HG02943 (cell line): ENCODE data around the gene ST14.

Experiments used
- ATAC-seq: cut with Tn5 transposase; IDR thresholded peaks from one replicate; pipeline ENCODE4 v1.9.1; 2021; ENCODE audit warnings: mild to moderate bottlenecking, low read depth, moderate library complexity; ENCODE audit not compliant: unreplicated experiment

ST14 gene

DNA sequence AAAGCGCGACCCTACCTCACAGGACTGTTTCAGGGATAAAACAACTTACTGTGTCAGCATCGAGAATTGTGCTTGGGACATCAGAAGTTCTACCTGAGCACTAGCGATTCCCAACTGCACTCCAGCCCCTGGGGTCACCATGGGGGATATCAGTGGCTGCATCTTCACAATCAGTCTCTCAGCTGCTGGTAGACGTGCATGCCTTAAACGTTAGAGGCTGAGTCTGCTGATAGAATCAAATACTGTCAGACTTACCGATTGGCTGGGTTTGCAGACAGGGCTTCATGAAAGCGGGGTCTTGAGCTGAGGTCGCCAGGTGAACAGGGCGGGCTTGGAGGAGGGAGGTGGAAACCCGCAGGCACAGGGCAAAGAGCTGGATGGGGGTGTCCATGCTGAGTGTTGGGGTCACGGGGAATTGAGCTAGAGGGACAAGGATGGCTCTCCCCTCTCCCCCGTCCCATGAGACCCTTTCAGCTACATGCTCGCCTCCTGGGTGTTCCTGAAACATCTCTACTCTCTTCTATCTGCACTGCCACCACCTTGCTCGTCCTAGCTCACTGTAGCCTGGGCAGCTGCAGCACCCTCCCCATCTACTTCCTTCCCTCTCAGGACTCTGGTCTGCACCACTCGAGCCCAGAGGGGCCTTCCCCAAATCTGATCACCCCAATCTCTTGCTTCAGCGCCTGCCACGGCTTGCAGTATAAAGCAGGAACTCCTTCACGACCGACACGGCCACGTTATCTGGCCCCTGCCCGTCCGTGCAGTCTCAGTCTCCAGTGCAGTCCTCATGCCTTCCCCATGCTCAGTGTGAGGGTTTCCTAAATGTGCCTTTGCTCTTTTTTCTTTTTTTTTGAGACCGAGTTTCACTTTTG is 43.5 kb downstream of the ST14 start:
- ATAC-seq: no peak

DNA sequence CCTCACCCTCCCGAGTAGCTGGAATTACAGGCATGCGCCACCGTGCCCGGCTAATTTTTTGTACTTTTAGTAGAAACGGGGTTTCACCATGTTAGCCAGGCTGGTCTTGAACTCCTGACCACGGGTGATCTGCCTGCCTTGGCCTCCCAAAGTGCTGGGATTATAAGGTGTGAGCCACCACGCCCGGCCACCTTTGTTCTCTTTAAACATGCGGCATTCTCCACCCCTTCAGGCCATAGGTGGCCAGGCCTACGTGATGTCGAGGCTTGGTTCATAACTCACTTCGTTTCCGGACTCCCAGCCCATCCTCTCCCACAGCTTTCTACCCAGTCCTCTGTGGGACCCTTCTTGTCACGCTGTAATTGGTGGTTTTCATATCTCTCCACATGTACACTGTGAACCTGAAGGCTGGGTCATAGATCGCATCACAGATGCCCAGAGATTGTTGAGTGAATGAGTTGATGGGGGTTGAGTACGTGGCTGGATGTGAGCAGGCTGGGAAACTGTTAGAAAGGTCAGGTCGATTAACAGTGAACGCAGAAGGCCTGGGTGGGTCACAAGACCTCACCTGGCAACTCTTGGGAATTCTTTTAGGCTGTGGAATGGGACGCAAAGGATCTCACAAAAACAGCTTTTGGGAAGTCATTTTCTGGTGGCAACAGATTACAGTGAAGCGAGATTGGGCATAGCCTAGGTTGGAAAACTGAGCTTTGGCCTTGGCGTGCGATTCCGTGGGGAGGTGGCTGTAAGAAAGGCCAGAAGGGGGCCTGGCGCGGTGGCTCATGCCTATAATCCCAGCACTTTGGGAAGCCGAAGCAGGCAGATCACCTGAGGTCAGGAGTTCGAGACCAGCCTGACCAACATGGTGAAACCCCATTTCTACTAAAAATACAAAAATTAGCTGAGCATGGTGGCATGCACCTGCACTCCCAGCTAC is 44.5 kb downstream of the ST14 start:
- no peak for ATAC-seq

DNA sequence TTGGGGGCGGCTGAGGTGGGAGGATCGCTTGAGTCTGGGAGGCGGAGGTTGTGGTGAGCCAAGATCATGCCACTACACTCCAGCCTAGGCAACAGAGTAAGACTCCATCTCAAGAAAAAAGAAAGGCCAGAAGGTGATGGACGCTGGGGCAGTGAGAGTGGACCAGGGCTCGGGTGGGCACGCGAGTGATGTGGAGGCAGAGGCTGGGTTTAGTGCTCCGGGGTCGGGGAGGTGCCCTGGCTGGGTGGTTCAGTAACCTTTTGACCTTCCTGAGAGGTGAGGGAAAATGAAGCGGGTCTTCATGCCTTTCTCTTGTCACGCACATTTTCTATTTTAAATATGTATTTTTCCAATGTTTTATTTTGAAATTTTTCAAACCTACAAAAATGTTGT is 45.1 kb downstream of the ST14 start:
- no peak for ATAC-seq

DNA sequence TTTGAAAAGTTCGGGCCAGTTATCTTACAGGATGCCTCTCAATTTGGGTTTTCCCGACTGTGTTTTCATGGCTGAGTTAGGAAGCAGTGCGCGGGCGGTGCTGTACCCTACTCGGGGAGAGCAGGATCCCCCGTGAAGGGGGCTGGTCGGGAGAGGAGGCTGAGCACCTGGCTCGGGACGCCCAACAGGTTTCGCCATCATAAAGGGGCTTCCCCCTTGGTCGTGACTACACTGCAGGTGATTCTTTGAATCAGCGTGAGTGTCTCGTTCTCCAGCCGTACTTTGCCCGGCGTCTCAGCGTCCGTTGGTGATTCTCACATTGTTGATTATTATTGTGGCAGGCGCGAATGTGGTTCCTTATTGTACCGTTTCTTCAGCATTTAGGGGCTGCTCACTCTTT is 46.6 kb downstream of the ST14 start:
- no peak for ATAC-seq

DNA sequence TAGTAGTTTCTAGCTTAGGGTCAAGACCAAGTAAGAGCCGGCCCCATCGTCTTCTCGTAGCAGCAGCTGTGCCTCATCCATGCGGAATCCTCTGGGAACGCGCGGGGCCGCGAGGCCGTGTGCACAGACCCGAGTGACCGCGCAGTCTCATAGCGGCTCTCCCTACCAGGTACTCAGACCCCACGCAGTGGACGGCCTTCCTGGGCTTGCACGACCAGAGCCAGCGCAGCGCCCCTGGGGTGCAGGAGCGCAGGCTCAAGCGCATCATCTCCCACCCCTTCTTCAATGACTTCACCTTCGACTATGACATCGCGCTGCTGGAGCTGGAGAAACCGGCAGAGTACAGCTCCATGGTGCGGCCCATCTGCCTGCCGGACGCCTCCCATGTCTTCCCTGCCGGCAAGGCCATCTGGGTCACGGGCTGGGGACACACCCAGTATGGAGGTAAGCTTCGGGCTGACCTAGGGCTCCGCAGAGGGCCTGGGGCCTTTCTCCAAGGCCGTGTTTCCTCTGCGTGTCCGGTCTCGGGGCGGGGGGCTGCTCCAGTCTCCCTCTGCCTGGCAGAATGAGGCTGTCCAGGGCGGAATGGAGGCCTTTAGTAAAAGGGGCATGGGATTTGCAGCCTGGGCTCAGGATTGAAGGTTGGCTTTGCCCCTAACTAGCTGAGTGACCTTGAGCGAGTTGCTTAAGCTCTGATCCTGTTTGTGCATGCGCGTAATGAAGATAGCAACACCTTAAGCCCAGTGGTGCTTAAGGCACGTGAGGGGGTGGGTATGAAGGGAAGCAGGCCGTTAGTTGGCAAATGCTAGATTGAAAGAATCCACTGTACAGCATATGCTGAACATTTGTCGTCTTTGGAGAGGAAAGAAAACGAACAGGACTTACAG is 48.9 kb downstream of the ST14 start:
- ATAC-seq: no peak

DNA sequence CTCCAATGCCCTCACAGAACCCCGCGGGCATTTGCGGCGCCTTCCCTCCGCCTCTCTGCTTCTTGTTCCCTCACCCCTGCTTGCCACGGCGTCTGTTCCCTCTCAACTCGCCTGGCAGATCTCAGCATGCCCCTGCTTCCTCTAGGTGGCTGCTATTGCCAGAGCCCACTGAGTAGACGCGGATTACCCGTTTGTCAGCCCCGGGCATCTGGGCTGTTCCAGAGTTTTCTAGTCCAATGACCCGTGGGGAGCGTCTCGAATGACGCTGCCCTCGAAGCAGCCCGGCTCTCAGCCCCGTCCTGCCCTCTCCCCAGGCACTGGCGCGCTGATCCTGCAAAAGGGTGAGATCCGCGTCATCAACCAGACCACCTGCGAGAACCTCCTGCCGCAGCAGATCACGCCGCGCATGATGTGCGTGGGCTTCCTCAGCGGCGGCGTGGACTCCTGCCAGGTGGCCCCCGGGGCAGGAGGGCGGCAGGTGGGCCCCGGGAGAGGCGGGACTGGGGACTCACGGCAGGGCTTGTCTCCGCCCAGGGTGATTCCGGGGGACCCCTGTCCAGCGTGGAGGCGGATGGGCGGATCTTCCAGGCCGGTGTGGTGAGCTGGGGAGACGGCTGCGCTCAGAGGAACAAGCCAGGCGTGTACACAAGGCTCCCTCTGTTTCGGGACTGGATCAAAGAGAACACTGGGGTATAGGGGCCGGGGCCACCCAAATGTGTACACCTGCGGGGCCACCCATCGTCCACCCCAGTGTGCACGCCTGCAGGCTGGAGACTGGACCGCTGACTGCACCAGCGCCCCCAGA is 49.7 kb downstream of the ST14 start:
- no peak for ATAC-seq

DNA sequence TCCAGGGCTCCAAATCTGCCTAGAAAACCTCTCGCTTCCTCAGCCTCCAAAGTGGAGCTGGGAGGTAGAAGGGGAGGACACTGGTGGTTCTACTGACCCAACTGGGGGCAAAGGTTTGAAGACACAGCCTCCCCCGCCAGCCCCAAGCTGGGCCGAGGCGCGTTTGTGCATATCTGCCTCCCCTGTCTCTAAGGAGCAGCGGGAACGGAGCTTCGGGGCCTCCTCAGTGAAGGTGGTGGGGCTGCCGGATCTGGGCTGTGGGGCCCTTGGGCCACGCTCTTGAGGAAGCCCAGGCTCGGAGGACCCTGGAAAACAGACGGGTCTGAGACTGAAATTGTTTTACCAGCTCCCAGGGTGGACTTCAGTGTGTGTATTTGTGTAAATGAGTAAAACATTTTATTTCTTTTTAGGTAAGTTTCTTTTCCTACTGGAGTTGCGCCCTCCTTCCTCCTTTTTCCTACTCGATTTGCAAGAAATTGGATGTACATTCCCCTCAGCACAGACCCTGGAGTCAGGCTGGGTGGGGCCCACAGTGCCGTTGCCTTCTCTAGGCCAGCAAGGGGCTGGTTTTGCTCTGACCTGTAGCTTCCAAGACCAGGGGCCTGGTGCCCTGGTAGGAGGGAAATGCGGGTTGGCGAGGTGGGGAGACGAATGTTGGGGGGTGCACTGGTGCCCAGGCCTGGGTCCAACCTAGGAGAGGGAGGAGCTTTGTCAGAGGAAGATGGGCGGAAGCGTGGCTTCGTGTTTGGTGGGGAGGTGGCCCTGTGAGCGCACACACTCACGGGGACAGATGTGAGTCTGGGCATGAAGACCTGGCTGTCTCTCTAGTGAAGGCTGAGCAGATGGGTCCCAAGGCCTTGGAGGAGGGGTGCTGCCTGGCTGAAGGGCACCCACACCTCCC is 50.6 kb downstream of the ST14 start:
- no peak for ATAC-seq

DNA sequence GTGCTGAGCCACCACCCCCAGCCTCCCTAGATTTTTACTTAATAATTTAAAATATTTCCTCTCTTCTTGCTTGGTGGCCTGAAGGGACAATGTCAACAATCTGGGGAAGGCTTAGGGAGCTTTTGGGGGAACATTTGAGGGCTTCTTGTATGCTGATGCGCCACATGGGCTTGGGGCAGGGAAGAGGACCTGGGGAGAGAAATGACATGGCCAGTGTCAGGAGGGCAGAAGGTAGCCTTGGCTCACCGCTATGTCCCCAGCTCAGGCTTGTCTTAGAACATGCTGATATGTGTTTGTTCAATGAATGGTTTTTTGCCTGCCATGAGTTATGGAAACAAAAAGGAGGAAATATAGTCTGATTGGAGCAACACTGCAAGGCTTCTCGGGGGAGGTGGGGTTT is 51.6 kb downstream of the ST14 start:
- no peak for ATAC-seq

DNA sequence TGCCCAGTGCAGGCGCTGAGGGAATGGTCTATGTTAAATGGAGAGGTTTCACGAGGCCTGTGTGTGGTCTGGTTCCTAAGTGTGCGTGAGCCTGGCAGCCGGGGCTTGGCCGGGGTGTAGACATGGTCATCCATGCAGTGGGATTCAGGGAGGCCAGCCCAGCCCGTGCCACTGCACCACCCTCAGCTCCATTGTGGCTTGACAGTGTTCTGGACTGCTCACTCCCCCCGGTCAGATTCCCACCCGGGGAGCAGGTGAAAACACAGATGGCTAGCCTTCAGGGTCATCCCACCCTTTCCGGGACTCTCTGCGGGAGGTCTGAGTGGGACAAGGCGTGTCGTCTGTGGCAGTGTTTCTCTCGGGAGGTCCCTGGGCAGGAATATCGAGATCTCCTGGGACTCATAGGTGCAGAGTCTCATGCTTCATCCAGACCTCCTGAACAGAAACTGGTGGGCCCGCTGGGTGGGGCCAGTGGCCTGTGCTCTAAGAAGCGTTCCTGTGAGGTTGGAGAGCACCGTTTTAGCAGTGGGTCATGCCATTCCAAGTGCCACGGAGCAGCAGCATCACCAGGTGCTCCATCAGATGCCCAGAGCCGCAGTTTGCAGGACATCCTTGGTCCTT is 52.3 kb downstream of the ST14 start:
- no peak for ATAC-seq

DNA sequence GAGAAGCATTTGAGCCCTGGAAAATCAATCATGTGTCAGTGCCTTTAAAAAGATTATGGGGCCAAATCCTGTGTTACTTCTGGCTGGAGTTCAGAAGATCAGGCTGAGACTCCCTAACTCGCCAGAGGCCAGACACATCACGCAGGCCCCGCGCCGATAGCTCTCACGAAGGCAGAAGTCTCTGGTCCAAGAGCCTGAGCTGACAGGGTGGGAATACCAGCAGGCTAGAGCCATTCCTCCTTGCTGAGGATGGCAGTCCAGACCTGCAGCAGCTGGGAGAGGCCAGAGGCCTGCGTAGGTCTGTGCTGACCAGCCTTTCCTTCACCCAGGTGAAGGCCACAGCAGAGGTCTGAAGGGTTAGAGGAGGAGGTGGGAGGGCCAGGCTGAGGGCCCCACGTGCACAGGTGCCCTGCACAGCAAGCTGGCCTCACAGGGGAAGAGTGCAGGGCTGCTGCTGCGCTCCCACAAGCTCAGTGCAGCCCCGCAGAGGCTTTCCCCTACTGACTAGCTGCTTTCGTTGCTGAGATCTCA is 52.9 kb downstream of the ST14 start:
- ATAC-seq: no peak

DNA sequence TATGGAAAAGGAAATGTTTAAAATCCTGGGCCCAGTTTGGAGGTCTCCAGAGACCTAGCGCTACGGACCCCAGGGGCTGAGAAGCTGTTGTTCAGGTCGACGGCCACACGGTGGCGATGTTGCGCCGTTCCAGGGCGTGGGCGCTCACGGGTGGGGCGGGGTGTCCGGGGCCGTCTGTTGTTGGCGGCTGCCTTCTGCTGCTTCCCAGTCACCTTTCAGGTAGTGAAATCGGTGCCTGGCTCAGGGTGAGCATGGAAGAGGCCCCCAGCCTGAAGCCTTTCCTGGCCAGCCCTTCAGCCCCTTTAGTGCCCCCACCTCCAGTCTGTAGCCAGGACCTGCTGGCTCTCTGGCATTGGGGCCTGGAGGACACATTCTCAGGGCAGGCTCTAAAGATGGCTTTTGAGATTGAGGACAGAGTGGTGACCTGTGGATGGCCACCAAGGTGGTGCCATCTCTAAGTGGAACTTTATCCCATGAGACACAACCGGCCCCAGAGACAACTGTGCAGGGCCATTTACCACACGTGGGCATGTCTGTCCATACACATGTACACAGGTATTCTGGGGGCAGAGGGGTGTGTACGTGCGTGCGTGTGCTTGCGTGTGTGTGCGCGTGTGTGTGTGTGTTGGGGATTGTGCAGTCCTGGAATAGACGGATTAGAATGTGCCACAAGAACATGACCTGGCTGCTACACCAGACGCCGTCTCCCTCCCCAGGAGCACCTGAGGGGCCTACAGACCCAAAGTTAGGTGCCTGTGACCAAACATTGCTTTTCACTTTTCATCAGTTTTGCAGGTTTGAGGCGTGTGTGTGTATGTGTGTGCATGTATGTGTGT is 53.8 kb downstream of the ST14 start:
- ATAC-seq: peak; percentile 68

DNA sequence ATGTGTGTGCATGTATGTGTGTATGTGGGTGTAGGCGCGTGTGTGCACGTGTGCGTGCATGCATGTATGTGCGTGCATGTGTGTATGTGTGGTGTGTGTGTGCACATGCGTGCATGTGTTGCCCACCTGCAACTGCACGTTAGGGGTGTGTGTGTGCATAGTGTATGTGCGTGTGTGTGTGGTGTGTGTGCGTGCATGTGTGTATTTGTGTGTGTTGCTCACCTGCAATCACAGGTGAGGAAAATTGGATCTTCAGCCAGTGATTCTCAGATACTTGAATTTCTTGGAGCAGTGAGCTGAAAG is 54.3 kb downstream of the ST14 start:
- no peak for ATAC-seq

DNA sequence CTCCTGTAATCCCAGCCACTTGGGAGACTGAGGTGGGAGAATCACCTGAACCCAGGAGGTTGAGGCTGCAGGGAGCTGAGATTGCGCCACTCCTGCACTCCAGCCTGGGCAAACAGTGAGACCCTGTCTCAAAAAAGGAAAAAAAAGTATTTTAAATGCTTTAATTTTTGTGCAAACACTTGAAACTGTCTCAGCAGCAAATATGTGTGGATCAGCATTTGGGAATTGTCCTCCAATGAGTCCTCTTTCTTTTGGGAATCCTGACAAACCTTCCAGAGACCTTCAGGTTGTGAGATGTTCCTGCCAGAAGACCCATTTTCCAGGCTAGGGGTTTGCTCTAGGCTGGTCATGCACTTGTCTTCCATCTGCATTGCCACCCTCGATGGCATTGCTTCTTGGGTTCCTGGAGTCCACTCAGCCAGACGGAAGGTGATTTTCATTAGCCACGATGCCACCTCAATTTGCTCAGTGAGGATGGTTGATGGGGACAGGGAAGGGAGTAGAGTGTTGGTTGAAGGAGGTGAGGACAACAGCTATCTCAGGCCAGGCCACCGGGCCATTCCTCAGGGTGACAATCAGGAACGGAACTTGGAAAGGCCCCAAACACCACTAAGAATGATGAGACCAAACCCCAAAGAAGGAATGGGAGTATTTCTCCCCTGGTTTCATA is 55.4 kb downstream of the ST14 start:
- ATAC-seq: no peak

DNA sequence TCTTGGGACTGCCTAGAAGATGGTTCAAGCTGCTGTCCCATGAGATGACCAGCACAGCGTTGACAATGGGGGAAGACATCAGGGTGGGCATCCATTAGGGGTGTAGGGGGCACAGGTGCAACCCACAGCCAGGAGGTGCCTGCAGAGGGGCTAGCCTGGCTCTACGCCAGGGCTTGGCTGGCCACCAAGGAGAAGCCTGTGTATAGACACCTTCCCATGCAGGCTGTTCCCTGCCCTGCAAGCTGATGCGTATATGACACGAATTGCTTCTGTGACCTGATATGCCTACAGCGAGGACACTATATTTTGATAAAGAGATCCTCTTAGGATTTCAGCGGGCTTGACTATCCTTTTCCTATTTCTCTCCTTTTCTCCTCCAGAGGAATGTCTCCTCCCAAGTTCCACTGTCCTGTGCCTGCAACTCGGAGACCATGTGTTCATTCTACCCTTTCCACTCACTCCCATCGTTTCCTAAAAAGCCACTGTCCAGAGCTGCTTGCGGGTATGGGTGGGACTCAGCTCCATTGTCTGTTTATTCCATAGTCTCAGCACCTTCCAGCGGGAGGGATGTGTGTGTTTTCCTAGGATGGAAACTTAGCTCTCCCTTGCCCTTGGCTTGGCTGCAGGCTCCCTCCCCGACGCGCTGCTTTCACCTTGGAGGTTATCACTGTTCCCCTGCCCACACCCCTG is 56.1 kb downstream of the ST14 start:
- no peak for ATAC-seq

DNA sequence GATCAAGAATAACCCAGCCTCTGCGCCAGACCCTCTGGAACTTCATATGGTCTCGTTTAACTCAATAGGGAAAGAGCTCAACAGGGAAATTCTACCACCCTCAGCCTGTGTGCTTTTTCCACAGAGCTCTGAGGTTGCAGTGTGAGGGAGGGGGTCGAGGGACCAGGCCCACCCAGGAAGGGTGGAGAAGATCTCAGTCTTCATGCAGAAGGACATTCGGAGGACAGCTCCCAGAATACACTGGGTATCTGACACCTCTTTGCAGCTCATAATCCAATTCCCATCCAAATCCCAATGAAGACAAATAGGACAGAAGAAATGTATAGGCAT is 56.6 kb downstream of the ST14 start:
- no peak for ATAC-seq

DNA sequence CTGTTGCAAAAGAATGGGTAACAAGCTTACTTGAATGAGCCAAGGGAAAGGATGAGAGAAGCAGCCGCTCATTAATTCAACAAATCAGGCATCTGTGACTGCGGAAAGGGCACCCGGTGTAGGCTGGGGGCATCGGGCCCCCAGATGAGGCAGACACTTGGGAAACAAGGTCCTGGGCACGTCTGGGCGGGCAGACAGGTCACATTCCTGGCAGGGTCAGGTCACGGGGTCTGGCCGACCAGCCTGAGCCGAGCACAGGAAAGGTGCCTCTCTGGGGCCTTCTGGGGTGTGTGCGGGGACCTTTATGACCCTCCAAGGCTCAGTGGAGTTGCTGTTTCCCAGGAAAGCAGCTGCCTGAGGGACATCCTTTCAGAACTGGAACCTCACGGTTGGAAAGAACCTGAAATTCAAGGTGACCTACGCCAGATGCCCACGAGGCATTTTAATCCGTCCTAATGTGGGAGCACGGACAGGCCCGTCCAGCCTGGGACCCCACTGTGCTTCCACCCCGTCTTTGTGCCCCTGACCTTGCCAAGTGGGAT is 57.1 kb downstream of the ST14 start:
- no peak for ATAC-seq
